ENCODE data around the gene SLC35F3. TPM values are rescaled to one million over a fixed set of nuclear protein-coding genes. Genes with fewer than 3 reads are reported as not detected.

The SLC35F3 gene
- total RNA-seq, 3 donors from 2014 or later = 0.17 to 0.89 (median 0.20) TPM

- Histone ChIP-seq H3K4me1 (ENCODE audit: low read depth) (no peaks in the 10 kb centered on the region), H3K4me3 (no peak overlapping the region), H3K36me3 (ENCODE audit: low read depth) (no peaks in the 10 kb centered on the region), H3K9me3 (no peaks in the 10 kb centered on the region)
- intact Hi-C loops (cut with DNase I, micrococcal nuclease) = no loop called here
- ATAC-seq (no peak), DNase-seq (no peak)
- no peak for TF ChIP-seq CTCF (IDR thresholded peaks at IDR 0.05)
Measured at GRCh38 chr1:234022302-234022701, 117.8 kb downstream of the SLC35F3 start.

- intact Hi-C loops (cut with DNase I, micrococcal nuclease) = no loop called here
- no peaks in the 10 kb centered on the region for H3K9me3 ChIP-seq
- H3K36me3 ChIP-seq (ENCODE audit: low read depth) = no peaks in the 10 kb centered on the region
- H3K4me1 ChIP-seq (ENCODE audit: low read depth) = no peaks in the 10 kb centered on the region
- no peak overlapping the region for H3K4me3 ChIP-seq
- no peak for TF ChIP-seq CTCF (IDR thresholded peaks at IDR 0.05)
- ATAC-seq (no peak), DNase-seq (no peak)
Measured at GRCh38 chr1:234039603-234040002, 135.1 kb downstream of the SLC35F3 start.

GRCh38 chr1:234040446-234041317 lies 136.2 kb downstream of the SLC35F3 start:
- no peaks in the 10 kb centered on the region for H3K4me1 ChIP-seq (ENCODE audit: low read depth)
- ATAC-seq (no peak), DNase-seq (no peak)
- no peak overlapping the region for H3K4me3 ChIP-seq
- no peaks in the 10 kb centered on the region for H3K9me3 ChIP-seq
- intact Hi-C loops (cut with DNase I, micrococcal nuclease) = no loop called here
- no peaks in the 10 kb centered on the region for H3K36me3 ChIP-seq (ENCODE audit: low read depth)
- no peak for TF ChIP-seq CTCF (IDR thresholded peaks at IDR 0.05)

GRCh38 chr1:234044079-234044478 lies 139.6 kb downstream of the SLC35F3 start:
- intact Hi-C loops (cut with DNase I, micrococcal nuclease) = no loop called here
- TF ChIP-seq CTCF (IDR thresholded peaks at IDR 0.05) = no peak
- DNase-seq (no peak), ATAC-seq (no peak)
- Histone ChIP-seq H3K9me3 (no peaks in the 10 kb centered on the region), H3K4me3 (no peak overlapping the region), H3K36me3 (ENCODE audit: low read depth) (no peaks in the 10 kb centered on the region), H3K4me1 (ENCODE audit: low read depth) (no peaks in the 10 kb centered on the region)

- no peaks in the 10 kb centered on the region for H3K4me1 ChIP-seq (ENCODE audit: low read depth)
- H3K4me3 ChIP-seq = no peak overlapping the region
- no peak for TF ChIP-seq CTCF (IDR thresholded peaks at IDR 0.05)
- ATAC-seq (no peak), DNase-seq (no peak)
- no peaks in the 10 kb centered on the region for H3K36me3 ChIP-seq (ENCODE audit: low read depth)
- no peaks in the 10 kb centered on the region for H3K9me3 ChIP-seq
- intact Hi-C loops (cut with DNase I, micrococcal nuclease) = no loop called here
Measured at GRCh38 chr1:234047123-234047522, 142.6 kb downstream of the SLC35F3 start.
